ENCODE measurements around the gene ZFPM1.

Gene ZFPM1

GRCh38 chr16:88568710-88569613, 115.9 kb downstream of the ZFPM1 start:
- DNase-seq (ENCODE audit: low spot score) = no peak

GRCh38 chr16:88569614-88569984, 116.5 kb downstream of the ZFPM1 start:
- peak; percentile 1 for DNase-seq (ENCODE audit: low spot score)

- DNase-seq (ENCODE audit: low spot score) = peak; percentile 97
Measured at GRCh38 chr16:88569985-88570690, 117.1 kb downstream of the ZFPM1 start, which contains the start of gene ZC3H18. Gene ZC3H18 (plus strand): TSS chr16:88570403. CDS start chr16:88577124, 6,721 bp downstream.

GRCh38 chr16:88570691-88571092, 117.6 kb downstream of the ZFPM1 start:
- peak; percentile 5 for DNase-seq (ENCODE audit: low spot score)

- DNase-seq (ENCODE audit: low spot score) = no peak
Measured at GRCh38 chr16:88575251-88575650, 122.2 kb downstream of the ZFPM1 start.

GRCh38 chr16:88576307-88576706, 123.2 kb downstream of the ZFPM1 start:
- DNase-seq (ENCODE audit: low spot score) = no peak

GRCh38 chr16:88577166-88577565, 124.1 kb downstream of the ZFPM1 start:
- no peak for DNase-seq (ENCODE audit: low spot score)

GRCh38 chr16:88578446-88579313, 125.6 kb downstream of the ZFPM1 start:
- DNase-seq (ENCODE audit: low spot score) = no peak

- DNase-seq (ENCODE audit: low spot score) = no peak
Measured at GRCh38 chr16:88580371-88580770, 127.3 kb downstream of the ZFPM1 start.

GRCh38 chr16:88581033-88581432, 128.0 kb downstream of the ZFPM1 start:
- no peak for DNase-seq (ENCODE audit: low spot score)

GRCh38 chr16:88582912-88583575, 130.0 kb downstream of the ZFPM1 start:
- no peak for DNase-seq (ENCODE audit: low spot score)

- DNase-seq (ENCODE audit: low spot score) = no peak
Measured at GRCh38 chr16:88584676-88585075, 131.6 kb downstream of the ZFPM1 start.

GRCh38 chr16:88585269-88585668, 132.2 kb downstream of the ZFPM1 start:
- DNase-seq (ENCODE audit: low spot score) = no peak

GRCh38 chr16:88585927-88586581, 133.0 kb downstream of the ZFPM1 start:
- no peak for DNase-seq (ENCODE audit: low spot score)
